Left kidney (tissue), 2 donors: Measurements from ENCODE around the gene IFT122. TPM values are rescaled to one million over a fixed set of nuclear protein-coding genes. Genes with fewer than 3 reads are reported as not detected.

Experiments used
- DNase-seq: peaks from one replicate; pipeline ENCODE4 v3.0.0-alpha.2; 2013
- polyA plus RNA-seq: library from polyadenylated mRNA; unstranded; fragments of 120-200 nt; gene quantifications from one replicate; pipeline ENCODE4 v1.2.1, GENCODE V29; 2013; ENCODE audit not compliant: insufficient read length

Gene IFT122
- polyA plus RNA-seq, 1 donor, result 79.0 TPM

DNA sequence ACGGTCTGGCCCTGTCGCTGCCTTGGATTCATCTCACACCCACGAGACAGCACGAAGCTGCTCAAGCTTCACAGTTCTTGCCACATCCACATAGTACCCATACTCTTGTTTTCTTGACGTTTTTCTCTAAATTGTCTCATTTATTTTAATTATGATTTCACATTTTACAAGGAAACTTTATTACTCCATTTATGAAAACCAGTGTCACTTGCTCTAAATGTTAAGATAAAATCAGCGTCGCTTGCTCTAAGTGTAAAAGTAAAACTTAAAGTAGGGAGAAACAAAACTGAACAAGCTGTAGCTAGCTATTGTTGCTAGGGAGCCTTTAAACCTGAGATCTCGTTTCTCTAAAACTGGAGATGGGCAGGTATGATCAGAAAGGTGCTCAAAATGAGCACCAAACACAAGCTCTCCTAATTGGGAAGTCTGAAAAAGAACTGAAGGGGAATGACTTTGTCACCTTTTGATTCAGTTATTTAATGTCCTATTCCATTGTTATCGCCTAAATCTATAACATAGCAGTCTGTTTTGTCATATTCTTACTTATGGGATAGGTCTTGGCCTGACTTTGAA lies 680 bp downstream of the IFT122 start:
- DNase-seq, result no peak

DNA sequence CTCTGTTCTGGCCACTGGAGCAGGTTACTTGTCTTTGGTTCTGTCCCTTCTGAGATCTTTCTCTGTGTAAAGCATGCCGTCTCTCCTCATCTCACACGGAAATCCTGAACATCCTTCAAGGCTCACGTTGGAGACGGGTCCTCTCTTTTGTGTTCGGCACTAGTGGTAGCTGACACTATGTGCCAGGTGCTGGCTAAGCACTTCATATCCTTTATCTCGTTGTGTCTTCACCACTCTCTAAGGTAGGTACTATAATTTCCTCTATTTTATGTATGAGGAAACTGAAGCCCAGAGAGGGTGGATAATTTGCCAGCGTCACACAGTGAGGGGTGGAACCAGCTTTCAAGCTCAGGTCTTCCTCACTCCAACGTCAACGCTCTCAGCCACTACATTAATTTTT lies 1.2 kb downstream of the IFT122 start:
- DNase-seq, result no peak

DNA sequence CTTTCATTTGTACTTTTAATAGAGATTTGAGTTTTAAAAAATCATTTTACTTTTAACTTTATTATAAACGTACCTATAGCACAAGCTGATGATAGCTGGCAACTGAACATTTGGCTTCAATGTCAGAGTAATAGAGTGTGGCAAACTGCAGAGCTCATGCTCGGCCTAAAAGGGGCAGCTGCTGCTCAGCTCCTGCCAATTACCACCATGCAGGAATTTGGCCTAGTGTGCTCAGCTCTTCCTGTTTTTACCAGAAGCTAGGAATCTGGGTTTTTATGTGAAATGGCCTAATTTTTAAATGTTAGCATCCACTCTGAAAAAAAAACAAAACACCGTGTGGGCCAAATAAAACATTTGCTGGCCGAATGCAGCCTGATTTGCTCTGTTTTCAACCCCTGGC lies 1.8 kb downstream of the IFT122 start:
- no peak for DNase-seq

DNA sequence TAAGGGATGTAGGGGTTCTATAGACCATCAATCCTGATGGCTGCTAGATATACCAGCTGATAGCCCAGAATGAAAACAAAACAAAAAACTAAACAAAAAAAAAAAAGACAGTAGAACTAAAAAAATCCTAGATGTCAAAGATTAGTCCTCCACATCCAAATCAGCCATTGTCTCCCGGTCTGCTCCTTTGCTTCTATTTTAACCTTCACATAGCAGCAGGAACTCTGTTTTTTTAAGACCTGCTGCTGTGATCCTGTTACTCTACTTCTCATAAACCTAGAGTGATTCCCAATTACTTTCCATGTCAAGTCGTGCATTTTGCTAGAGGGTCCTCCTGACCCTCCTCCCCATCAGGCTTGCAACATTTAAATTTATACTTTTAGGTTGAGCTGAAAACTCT lies 2.5 kb downstream of the IFT122 start:
- DNase-seq, result no peak

- DNase-seq, result no peak
Observed at GRCh38 chr3:129442947-129443346, 2.9 kb downstream of the IFT122 start.

DNA sequence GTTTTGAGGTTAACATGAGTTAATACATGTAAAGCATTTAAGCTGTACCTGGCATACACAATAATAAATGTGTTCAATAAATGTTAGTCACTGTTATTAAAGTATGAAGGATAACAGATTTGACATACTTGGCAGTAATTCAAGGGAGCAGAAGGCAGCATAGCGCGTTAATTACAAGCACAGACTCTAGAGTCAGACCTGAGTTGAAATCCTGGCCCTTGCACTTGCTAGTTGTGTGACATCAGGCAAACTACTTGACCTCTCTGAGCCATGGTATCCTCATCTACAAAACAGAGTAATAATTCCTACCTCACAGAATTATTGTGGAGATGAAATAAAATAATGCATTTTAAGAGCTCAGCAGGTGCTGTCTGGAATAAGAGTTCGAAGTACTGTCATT lies 5.4 kb downstream of the IFT122 start:
- DNase-seq, result no peak

GRCh38 chr3:129446926-129447325 lies 6.9 kb downstream of the IFT122 start:
- DNase-seq, result no peak

DNA sequence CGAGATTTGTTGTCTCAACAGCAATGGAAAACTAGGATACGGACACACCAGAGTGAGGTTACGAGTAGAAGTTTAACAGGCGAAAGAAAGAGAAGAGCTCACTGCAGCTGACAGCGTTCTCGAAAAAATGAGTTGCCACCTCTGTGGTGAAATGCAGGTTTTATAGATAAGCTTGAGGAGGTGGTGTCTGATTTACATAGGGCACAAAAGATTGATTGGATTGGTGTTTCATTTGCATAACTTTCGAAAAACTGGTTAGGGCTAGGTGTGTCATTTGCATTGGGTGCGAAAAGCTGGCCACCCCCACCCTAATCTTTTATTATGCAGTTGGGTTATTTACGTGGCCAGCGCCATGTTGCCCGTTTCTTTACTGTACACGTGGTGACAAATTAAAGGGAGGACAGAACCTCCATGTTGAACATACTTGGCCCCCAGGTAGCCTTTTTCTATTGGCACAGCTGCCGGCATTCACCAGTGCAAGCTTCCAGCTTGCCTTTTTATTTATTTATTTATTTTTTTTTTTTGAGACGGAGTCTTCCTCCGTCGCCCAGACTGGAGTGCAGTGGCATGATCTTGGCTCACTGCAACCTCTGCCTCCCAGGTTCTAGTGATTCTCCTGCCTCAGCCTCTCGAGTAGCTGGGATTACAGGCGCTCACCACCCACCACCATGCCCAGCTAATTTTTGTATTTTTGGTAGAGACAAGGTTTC lies 8.3 kb downstream of the IFT122 start:
- no peak for DNase-seq

DNA sequence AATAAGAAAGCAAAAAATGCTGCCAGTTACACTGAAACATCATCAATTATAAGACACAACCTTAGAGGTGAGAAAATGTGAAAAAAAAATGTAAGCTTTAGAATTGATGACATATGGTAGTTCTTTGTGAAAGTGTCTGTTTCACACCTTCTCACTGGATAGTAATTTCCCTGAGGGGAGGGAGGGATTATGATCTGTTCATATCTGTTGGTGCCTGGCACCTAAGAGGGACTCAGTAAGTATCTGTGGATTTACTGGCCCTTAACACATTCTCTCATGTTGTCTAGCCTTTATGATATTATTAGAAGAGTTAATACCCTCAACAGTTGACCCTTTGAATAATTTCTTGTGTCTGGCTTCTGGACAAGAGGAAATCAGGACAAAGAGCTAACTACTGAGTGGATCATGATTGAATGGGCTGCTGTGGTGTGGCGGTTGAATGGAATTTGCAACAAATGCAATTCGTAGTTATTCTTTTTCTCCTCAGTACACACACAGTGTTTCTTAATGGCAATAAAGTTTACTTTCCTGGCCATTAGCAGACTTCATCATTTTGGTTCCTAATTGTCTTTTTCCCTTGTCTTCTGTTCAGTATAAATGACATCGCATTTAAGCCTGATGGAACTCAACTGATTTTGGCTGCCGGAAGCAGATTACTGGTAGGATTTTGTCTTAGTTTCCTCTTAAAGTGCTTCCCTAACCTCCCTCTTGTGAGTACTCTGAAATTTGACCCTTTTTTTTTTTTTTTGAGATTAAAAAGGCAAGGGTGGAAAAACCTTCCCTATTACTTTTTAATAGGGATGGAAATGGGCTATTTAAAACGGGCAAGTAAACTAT lies 9.5 kb downstream of the IFT122 start:
- no peak for DNase-seq

DNA sequence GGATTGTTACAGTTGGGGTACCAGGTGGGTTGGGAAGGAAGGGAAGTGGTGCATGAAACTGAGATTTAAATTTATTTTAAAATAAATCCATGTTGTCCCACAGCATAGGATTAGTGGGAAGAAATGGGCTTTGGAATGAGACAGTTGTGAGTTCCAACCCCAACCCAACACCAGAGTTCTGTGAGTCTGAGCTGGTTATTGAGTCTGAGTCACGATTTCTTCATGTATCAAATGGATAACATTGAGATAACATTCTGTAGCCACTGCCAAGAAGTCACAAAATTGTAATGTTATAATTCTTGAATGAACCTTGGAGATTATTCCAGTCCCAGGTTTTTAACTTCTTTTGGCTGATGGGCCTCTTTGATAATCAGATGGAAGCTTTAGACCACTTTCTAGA lies 13.7 kb downstream of the IFT122 start:
- no peak for DNase-seq

DNA sequence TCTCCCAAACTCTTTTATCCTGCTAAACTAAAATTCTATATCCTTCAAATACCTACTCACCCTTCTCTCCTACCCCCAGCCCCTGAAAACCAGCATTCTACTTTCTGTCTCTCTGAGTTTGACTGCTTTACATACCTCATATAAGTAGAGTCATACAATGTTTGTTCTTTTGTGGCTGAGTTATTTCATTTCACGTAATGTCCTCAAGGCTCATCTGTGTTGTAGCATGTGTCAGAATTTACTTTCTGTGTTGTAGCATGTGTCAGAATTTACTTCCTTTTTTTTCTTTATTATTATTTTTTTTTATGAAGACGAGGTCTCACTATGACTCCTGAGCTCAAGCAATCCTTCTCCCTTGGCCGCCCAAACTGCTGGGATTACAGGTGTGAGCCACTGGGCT lies 20.1 kb downstream of the IFT122 start:
- no peak for DNase-seq

- no peak for DNase-seq
Observed at GRCh38 chr3:129460572-129460971, 20.5 kb downstream of the IFT122 start.

- no peak for DNase-seq
Observed at GRCh38 chr3:129461022-129461421, 21.0 kb downstream of the IFT122 start.

- no peak for DNase-seq
Observed at GRCh38 chr3:129461461-129462146, 21.6 kb downstream of the IFT122 start.

GRCh38 chr3:129462361-129462968 lies 22.4 kb downstream of the IFT122 start:
- no peak for DNase-seq

- no peak for DNase-seq
Observed at GRCh38 chr3:129463094-129463493, 23.1 kb downstream of the IFT122 start.

DNA sequence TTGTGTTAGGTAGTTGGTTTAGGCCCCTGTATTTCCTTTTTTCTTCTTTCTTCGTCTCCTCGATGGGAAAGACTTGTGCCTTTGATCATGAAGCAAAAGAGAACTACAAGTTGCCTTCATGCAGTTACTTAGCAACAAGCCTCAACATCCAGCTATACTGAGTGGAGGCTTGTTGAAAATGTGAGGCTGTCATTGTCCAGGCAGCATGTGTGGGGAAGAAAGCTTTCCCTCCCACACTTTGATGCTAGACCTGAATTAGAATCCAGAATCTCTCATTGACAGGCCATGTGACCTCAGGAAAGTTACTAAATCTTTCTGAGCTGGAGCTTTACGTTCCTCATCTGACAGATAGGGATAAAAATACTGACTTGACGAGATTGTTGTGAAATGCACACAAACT lies 23.7 kb downstream of the IFT122 start:
- DNase-seq, result no peak

- DNase-seq, result no peak
Observed at GRCh38 chr3:129467932-129468331, 27.9 kb downstream of the IFT122 start.

GRCh38 chr3:129469026-129469425 lies 29.0 kb downstream of the IFT122 start:
- DNase-seq, result no peak

DNA sequence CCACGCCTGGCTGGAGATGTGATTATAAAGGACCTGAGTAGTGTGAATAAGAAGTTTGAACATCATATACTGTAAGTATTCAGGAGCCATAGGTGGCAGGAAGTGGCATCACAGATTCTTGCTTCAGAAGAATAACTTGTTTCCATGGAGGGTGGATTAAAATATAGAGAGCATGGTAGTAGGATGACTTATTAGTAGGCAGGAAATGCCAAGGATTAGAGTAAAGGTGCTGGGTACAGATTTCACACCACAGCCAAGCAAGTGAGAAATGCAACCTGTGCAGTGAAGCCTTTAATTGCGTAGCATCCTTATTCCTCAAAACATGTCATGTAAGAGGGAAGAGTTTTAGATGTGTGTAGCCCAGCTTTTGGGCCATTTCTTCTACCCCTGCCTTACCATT lies 30.8 kb downstream of the IFT122 start:
- DNase-seq, result no peak

GRCh38 chr3:129473067-129473768 lies 33.2 kb downstream of the IFT122 start:
- DNase-seq, result no peak

GRCh38 chr3:129473769-129474152 lies 33.7 kb downstream of the IFT122 start:
- no peak for DNase-seq
